Measurements from ENCODE around the gene MARCHF3. TPM values are rescaled to one million over a fixed set of nuclear protein-coding genes. Genes with fewer than 3 reads are reported as not detected.
"Not testable (repeated sequence)": the region's sequence is repeated elsewhere in the genome, so short reads cannot be mapped to it uniquely, and the experiment has no call there.

The MARCHF3 gene
- total RNA-seq, 1 experiment from 2014 or later, result 5.4 TPM

- Mint-ChIP-seq H3K36me3 (ENCODE audit: insufficient read depth, unreplicated experiment) (no peaks in the 10 kb centered on the region), H3K9me3 (ENCODE audit: unreplicated experiment) (no peaks in the 10 kb centered on the region), H3K27ac (ENCODE audit: low read depth, unreplicated experiment) (no peak overlapping the region), H3K4me1 (ENCODE audit: insufficient read depth, unreplicated experiment) (no peaks in the 10 kb centered on the region), H3K27me3 (ENCODE audit: insufficient read depth, unreplicated experiment) (no peaks in the 10 kb centered on the region), H3K4me3 (ENCODE audit: unreplicated experiment) (no peak overlapping the region)
- POLR2A ChIA-PET, result no interaction called here
- intact Hi-C loops (cut with micrococcal nuclease), result loop anchor here (2.0 kb wide), 1 partner anchor 196 kb away; no protein-coding TSS in a partner anchor
- TF ChIP-seq, protein P1, sequence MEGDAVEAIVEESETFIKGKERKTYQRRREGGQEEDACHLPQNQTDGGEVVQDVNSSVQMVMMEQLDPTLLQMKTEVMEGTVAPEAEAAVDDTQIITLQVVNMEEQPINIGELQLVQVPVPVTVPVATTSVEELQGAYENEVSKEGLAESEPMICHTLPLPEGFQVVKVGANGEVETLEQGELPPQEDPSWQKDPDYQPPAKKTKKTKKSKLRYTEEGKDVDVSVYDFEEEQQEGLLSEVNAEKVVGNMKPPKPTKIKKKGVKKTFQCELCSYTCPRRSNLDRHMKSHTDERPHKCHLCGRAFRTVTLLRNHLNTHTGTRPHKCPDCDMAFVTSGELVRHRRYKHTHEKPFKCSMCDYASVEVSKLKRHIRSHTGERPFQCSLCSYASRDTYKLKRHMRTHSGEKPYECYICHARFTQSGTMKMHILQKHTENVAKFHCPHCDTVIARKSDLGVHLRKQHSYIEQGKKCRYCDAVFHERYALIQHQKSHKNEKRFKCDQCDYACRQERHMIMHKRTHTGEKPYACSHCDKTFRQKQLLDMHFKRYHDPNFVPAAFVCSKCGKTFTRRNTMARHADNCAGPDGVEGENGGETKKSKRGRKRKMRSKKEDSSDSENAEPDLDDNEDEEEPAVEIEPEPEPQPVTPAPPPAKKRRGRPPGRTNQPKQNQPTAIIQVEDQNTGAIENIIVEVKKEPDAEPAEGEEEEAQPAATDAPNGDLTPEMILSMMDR (IDR thresholded peaks at IDR 0.05; ENCODE audit: unreplicated experiment), result no peak
- BruUV-seq (replicated peaks), result no TSS peak
- CTCF ChIA-PET, result interaction anchor here (0.5 to 1.2 kb wide), 3 partner anchors 460 to 646 kb away, joined by 3 to 4 read pairs (median 3); no protein-coding TSS in a partner anchor
- DNase-seq (ENCODE audit: unreplicated experiment), result peak; percentile 17
Measured at GRCh38 chr5:126846344-126846743, 184.0 kb downstream of the MARCHF3 start.

GRCh38 chr5:126845470-126846070 is 184.8 kb downstream of the MARCHF3 start:
- H3K27ac Mint-ChIP-seq (ENCODE audit: low read depth, unreplicated experiment); DNase-seq (ENCODE audit: unreplicated experiment); H3K4me3 Mint-ChIP-seq (ENCODE audit: unreplicated experiment); H3K36me3 Mint-ChIP-seq (ENCODE audit: insufficient read depth, unreplicated experiment); H3K27me3 Mint-ChIP-seq (ENCODE audit: insufficient read depth, unreplicated experiment); H3K9me3 Mint-ChIP-seq (ENCODE audit: unreplicated experiment); BruUV-seq (replicated peaks); H3K4me1 Mint-ChIP-seq (ENCODE audit: insufficient read depth, unreplicated experiment); POLR2A ChIA-PET: not testable (repeated sequence)
- CTCF ChIA-PET, result interaction anchor here (0.5 to 0.9 kb wide), 2 partner anchors 461 to 647 kb away, joined by 3 to 4 read pairs; no protein-coding TSS in a partner anchor
- intact Hi-C loops (cut with micrococcal nuclease), result loop anchor here (2.0 kb wide), 1 partner anchor 197 kb away; no protein-coding TSS in a partner anchor

- H3K4me3 Mint-ChIP-seq (ENCODE audit: unreplicated experiment); H3K36me3 Mint-ChIP-seq (ENCODE audit: insufficient read depth, unreplicated experiment); CTCF ChIA-PET; POLR2A ChIA-PET; H3K27ac Mint-ChIP-seq (ENCODE audit: low read depth, unreplicated experiment); BruUV-seq (replicated peaks); H3K9me3 Mint-ChIP-seq (ENCODE audit: unreplicated experiment); H3K4me1 Mint-ChIP-seq (ENCODE audit: insufficient read depth, unreplicated experiment); DNase-seq (ENCODE audit: unreplicated experiment); H3K27me3 Mint-ChIP-seq (ENCODE audit: insufficient read depth, unreplicated experiment); intact Hi-C loops (cut with micrococcal nuclease): not testable (repeated sequence)
Measured at GRCh38 chr5:126843375-126843774, 187.0 kb downstream of the MARCHF3 start.

DNA sequence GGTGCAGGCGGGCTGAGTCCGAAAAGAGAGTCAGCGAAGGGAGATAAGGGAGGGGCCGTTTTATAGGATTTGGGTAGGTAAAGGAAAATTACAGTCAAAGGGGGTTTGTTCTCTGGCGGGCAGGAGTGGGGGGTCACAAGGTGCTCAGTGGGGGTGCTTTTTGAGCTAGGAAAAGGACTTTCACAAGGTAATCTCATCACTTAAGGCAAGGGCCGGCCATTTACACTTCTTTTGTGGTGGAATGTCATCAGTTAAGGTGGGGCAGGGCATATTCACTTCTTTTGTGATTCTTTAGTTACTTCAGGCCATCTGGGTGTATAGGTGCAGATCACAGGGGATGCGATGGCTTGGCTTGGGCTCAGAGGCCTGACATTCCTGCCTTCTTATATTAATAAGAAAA is 191.0 kb downstream of the MARCHF3 start:
- CTCF ChIA-PET, result interaction anchor here (0.7 kb wide), 2 partner anchors 9 to 37 kb away, joined by 3 to 6 read pairs; no protein-coding TSS in a partner anchor
- H3K4me3 Mint-ChIP-seq (ENCODE audit: unreplicated experiment); H3K27ac Mint-ChIP-seq (ENCODE audit: low read depth, unreplicated experiment); H3K27me3 Mint-ChIP-seq (ENCODE audit: insufficient read depth, unreplicated experiment); POLR2A ChIA-PET; BruUV-seq (replicated peaks); H3K4me1 Mint-ChIP-seq (ENCODE audit: insufficient read depth, unreplicated experiment); H3K9me3 Mint-ChIP-seq (ENCODE audit: unreplicated experiment); DNase-seq (ENCODE audit: unreplicated experiment): not testable (repeated sequence)
- intact Hi-C loops (cut with micrococcal nuclease), result loop anchor here (2.0 kb wide), 1 partner anchor 653 kb away; no protein-coding TSS in a partner anchor
- H3K36me3 Mint-ChIP-seq (ENCODE audit: insufficient read depth, unreplicated experiment), result peaks cover 19% of the 10 kb centered on the region

- intact Hi-C loops (cut with micrococcal nuclease), result loop anchor here (1.0 to 2.0 kb wide), 3 partner anchors 476 to 655 kb away; no protein-coding TSS in a partner anchor
- H3K4me3 Mint-ChIP-seq (ENCODE audit: unreplicated experiment), result no peak overlapping the region
- TF ChIP-seq, protein P1 (IDR thresholded peaks at IDR 0.05; ENCODE audit: unreplicated experiment), result peak; percentile 48
- CTCF ChIA-PET, result interaction anchor here (0.5 to 4.3 kb wide), 31 partner anchors 9 to 654 kb away, joined by 3 to 50 read pairs (median 4); no protein-coding TSS in a partner anchor
- H3K9me3 Mint-ChIP-seq (ENCODE audit: unreplicated experiment), result no peaks in the 10 kb centered on the region
- no TSS peak for BruUV-seq (replicated peaks)
- H3K4me1 Mint-ChIP-seq (ENCODE audit: insufficient read depth, unreplicated experiment), result no peaks in the 10 kb centered on the region
- POLR2A ChIA-PET, result interaction anchor here (0.5 to 0.9 kb wide), 2 partner anchors 11 to 60 kb away, joined by 3 read pairs; no protein-coding TSS in a partner anchor
- DNase-seq (ENCODE audit: unreplicated experiment), result peak; percentile 13
- peak overlapping the region; percentile 8 for H3K27ac Mint-ChIP-seq (ENCODE audit: low read depth, unreplicated experiment)
- H3K36me3 Mint-ChIP-seq (ENCODE audit: insufficient read depth, unreplicated experiment), result peaks cover 28% of the 10 kb centered on the region
- no peaks in the 10 kb centered on the region for H3K27me3 Mint-ChIP-seq (ENCODE audit: insufficient read depth, unreplicated experiment)
Measured at GRCh38 chr5:126837906-126838539, 192.3 kb downstream of the MARCHF3 start.

Data from MCF 10A (cell line).